SU-DHL-6 (cell line): ENCODE results near the gene COL27A1.

Experiments
- EZH2phosphoT487 ChIP-seq: fragments of 200-600 bp; sonication (generic), shearing (Covaris generic); conservative IDR thresholded peaks from 2 replicates; pipeline ENCODE4 v1.6.1; 2018; ENCODE audit warnings: mild to moderate bottlenecking, antibody characterized with exemption, low read length, moderate library complexity, mixed read lengths
- TF ChIP-seq, protein P1 (sequence below): fragments of 200-600 bp; sonication (generic); IDR thresholded peaks from one replicate; pipeline ENCODE4 v1.5.1; 2017; ENCODE audit warnings: antibody characterized with exemption, mild to moderate bottlenecking, low read length, moderate library complexity; ENCODE audit not compliant: insufficient read depth, poor library complexity, severe bottlenecking

DNA sequence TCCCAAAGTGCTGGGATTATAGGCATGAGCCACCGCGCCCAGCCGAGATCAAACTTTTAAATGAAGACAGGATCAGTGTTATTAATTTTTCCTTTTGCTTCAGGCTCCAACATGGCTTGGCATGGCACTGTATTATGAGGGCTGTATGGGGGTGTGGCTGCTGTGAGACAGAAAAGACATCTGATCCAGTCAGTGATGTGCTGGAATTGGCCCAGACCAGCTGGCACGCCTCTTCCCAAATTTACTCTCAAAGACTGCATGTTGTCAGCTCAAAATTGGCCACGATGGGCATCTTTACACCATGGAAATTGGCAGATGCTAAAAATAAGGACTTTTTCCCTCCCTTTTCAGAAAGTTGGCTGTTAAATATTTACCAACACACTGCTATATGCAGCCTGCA, 12.1 kb upstream of the COL27A1 start:
- TF ChIP-seq, protein P1, sequence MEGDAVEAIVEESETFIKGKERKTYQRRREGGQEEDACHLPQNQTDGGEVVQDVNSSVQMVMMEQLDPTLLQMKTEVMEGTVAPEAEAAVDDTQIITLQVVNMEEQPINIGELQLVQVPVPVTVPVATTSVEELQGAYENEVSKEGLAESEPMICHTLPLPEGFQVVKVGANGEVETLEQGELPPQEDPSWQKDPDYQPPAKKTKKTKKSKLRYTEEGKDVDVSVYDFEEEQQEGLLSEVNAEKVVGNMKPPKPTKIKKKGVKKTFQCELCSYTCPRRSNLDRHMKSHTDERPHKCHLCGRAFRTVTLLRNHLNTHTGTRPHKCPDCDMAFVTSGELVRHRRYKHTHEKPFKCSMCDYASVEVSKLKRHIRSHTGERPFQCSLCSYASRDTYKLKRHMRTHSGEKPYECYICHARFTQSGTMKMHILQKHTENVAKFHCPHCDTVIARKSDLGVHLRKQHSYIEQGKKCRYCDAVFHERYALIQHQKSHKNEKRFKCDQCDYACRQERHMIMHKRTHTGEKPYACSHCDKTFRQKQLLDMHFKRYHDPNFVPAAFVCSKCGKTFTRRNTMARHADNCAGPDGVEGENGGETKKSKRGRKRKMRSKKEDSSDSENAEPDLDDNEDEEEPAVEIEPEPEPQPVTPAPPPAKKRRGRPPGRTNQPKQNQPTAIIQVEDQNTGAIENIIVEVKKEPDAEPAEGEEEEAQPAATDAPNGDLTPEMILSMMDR = no peak
- no peak for TF ChIP-seq EZH2phosphoT487
